ENCODE data around the gene PODXL2. TPM values are rescaled to one million over a fixed set of nuclear protein-coding genes. Genes with fewer than 3 reads are reported as not detected.

The PODXL2 gene
- total RNA-seq, 8 experiments from 2014 or later, result 11.9 to 136 (median 108) TPM

GRCh38 chr3:127716384-127716783 is 87.4 kb downstream of the PODXL2 start:
- Histone ChIP-seq H3K4me1 (replicated peaks in 1 of 2) (peaks cover 46 to 53% of the 10 kb centered on the region in 2 donors), H3K4me3 (no peak overlapping the region), H3K27ac (no peak overlapping the region)
- in situ Hi-C loops (cut with MboI; ENCODE audit: low pct_unique_long_range_greater_than_20kb in 2 of 9, low sequenced_read_pairs in 9 of 9, unreplicated experiment in 9 of 9), result no loop called here
- ATAC-seq (replicated peaks in 6 of 8), result peak in 5 of 8 experiments; percentile 47 to 72 (median 66)
- WGBS, 10 experiments, result 67 to 100% (median 87%) methylated on average over 2 to 5 of the region's 6 CpGs; no CpG with 5 or more reads in 2 of the 10 experiments

GRCh38 chr3:127717357-127718244 is 88.6 kb downstream of the PODXL2 start:
- peak in 6 of 8 experiments; percentile 17 to 62 (median 36) for ATAC-seq (replicated peaks in 6 of 8)
- H3K27ac ChIP-seq, result no peak overlapping the region
- in situ Hi-C loops (cut with MboI; ENCODE audit: low pct_unique_long_range_greater_than_20kb in 2 of 9, low sequenced_read_pairs in 9 of 9, unreplicated experiment in 9 of 9), result no loop called here
- peaks cover 49 to 59% of the 10 kb centered on the region in 2 donors for H3K4me1 ChIP-seq (replicated peaks in 1 of 2)
- 62 to 100% (median 80%) methylated on average over 1 to 6 of the region's 14 CpGs; no CpG with 5 or more reads in 3 of the 10 experiments for WGBS, 10 experiments
- H3K4me3 ChIP-seq, result no peak overlapping the region

DNA sequence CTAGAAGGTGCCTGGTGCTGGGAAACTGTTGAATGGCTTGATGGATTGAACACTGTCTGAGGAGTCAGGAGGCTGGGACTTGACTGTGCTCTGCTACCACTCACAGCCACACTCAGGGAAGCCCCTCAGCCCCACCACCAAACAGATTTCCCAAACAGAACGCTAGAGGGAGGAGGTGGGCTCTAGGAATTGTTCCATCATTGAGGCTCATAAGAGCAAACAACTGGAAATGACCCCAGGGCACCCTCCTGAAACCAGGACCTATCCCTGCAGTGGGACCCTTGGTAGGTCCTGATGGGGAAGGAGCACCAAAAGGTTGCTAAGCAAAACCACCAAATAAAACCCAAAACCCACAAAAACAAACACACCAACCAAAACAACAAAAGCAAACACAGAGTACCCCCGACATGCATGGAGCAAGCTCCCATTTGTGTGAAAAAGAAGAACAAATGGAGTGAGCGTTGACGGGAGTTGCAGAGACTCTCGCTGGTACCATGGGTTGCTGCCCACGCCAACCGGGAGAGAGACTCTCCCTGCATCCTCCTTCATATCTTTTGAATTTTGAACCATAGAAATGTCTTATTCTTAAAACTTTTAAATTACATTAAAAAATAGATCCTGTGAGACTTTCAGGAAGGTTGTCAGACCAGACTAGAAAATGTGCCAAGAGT is 89.4 kb downstream of the PODXL2 start:
- H3K27ac ChIP-seq, result no peak overlapping the region

DNA sequence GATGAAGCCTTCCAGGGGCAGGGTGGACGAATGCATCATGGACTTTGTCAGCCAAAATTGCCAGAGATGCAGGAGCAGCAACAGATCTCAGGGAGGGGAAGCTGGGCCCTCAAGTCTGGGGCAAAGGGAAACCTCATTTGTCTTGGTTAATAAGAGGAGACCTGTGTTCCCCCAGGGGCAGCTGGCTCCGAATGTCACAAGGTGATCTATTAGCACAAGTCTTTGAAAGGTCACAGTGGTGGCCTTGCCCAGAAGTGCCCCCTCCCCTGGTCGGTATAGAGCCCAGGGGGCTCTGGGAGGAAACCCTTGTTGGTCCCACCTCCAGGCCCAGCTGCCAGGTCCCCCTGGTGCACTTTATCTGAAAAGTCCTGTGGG is 89.9 kb downstream of the PODXL2 start:
- peaks cover 55 to 67% of the 10 kb centered on the region in 2 donors for H3K4me1 ChIP-seq (replicated peaks in 1 of 2)
- no peak overlapping the region for H3K4me3 ChIP-seq
- in situ Hi-C loops (cut with MboI; ENCODE audit: low pct_unique_long_range_greater_than_20kb in 2 of 9, low sequenced_read_pairs in 9 of 9, unreplicated experiment in 9 of 9), result no loop called here
- H3K27ac ChIP-seq, result no peak overlapping the region
- WGBS, 10 experiments, result 29 to 100% (median 57%) methylated on average over 1 to 2 of the region's 3 CpGs; no CpG with 5 or more reads in 7 of the 10 experiments
- no peak for ATAC-seq (replicated peaks in 6 of 8)

More for the DNA sequence above, 89.4 kb downstream of the PODXL2 start:
- 20 to 100% (median 83%) methylated on average over 2 to 6 of the region's 7 CpGs; no CpG with 5 or more reads in 2 of the 10 experiments for WGBS, 10 experiments
- H3K4me1 ChIP-seq (replicated peaks in 1 of 2), result peaks cover 56 to 67% of the 10 kb centered on the region in 2 donors
- in situ Hi-C loops (cut with MboI; ENCODE audit: low pct_unique_long_range_greater_than_20kb in 2 of 9, low sequenced_read_pairs in 9 of 9, unreplicated experiment in 9 of 9), result no loop called here
- H3K4me3 ChIP-seq, result no peak overlapping the region
- no peak for ATAC-seq (replicated peaks in 6 of 8)

DNA sequence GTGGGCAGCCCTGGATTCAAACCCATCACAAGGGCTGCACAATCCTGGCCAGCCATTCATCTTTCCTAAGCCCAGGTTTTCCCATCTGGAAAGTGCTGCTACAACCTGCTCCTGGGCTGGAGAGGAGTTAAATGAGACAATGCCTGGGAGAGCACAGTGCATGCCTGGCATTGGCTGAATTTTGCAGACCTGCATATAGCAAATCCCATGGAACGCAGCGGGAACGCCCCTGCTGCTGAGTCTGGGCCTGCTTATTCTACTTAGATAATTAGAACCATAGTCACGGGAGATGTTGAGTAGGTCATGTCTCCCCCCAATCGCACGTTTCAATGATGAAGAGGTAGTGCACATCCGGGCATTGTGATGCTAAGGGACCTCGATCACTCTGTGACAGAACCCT is 90.4 kb downstream of the PODXL2 start:
- 72 to 91% (median 89%) methylated on average over 2 to 6 of the region's 8 CpGs; no CpG with 5 or more reads in 5 of the 10 experiments for WGBS, 10 experiments
- peak in 1 of 8 experiments; percentile 55 for ATAC-seq (replicated peaks in 6 of 8)
- no peak overlapping the region for H3K4me3 ChIP-seq
- no peak overlapping the region for H3K27ac ChIP-seq
- peaks cover 50 to 63% of the 10 kb centered on the region in 2 donors for H3K4me1 ChIP-seq (replicated peaks in 1 of 2)
- in situ Hi-C loops (cut with MboI; ENCODE audit: low pct_unique_long_range_greater_than_20kb in 2 of 9, low sequenced_read_pairs in 9 of 9, unreplicated experiment in 9 of 9), result no loop called here

GRCh38 chr3:127720161-127720823 is 91.3 kb downstream of the PODXL2 start:
- in situ Hi-C loops (cut with MboI; ENCODE audit: low pct_unique_long_range_greater_than_20kb in 2 of 9, low sequenced_read_pairs in 9 of 9, unreplicated experiment in 9 of 9), result no loop called here
- H3K27ac ChIP-seq, result no peak overlapping the region
- H3K4me1 ChIP-seq (replicated peaks in 1 of 2), result peaks cover 47 to 56% of the 10 kb centered on the region in 2 donors
- no peak overlapping the region for H3K4me3 ChIP-seq
- 43 to 100% (median 91%) methylated on average over 1 to 13 of the region's 15 CpGs; no CpG with 5 or more reads in 3 of the 10 experiments for WGBS, 10 experiments
- no peak for ATAC-seq (replicated peaks in 6 of 8)

GRCh38 chr3:127720985-127721935 is 92.3 kb downstream of the PODXL2 start:
- H3K4me1 ChIP-seq (replicated peaks in 1 of 2), result peaks cover 40 to 53% of the 10 kb centered on the region in 2 donors
- 74 to 94% (median 87%) methylated on average over 2 to 15 of the region's 17 CpGs for WGBS, 10 experiments
- in situ Hi-C loops (cut with MboI; ENCODE audit: low pct_unique_long_range_greater_than_20kb in 2 of 9, low sequenced_read_pairs in 9 of 9, unreplicated experiment in 9 of 9), result no loop called here
- H3K27ac ChIP-seq, result no peak overlapping the region
- H3K4me3 ChIP-seq, result no peak overlapping the region
- ATAC-seq (replicated peaks in 6 of 8), result no peak

GRCh38 chr3:127722091-127722784 is 93.3 kb downstream of the PODXL2 start:
- peaks cover 30 to 43% of the 10 kb centered on the region in 2 donors for H3K4me1 ChIP-seq (replicated peaks in 1 of 2)
- 0 to 80% (median 60%) methylated on average over 1 to 9 of the region's 13 CpGs; no CpG with 5 or more reads in 1 of the 10 experiments for WGBS, 10 experiments
- no peak overlapping the region for H3K27ac ChIP-seq
- in situ Hi-C loops (cut with MboI; ENCODE audit: low pct_unique_long_range_greater_than_20kb in 2 of 9, low sequenced_read_pairs in 9 of 9, unreplicated experiment in 9 of 9), result no loop called here
- H3K4me3 ChIP-seq, result no peak overlapping the region
- ATAC-seq (replicated peaks in 6 of 8), result peak in 3 of 8 experiments; percentile 24 to 32 (median 28)

Other genes starting within 250 kb of the PODXL2 start
- gene TPRA1, start 38.5 kb upstream of the PODXL2 start, total RNA-seq, result 10 to 100 TPM; 16.2 to 59.1 (median 25.3) TPM
- 10 to 100 TPM in 6 of 8 experiments, 1 to 10 TPM in 2; 6.4 to 94.6 (median 15.9) TPM for gene MCM2, start 30.8 kb upstream of the PODXL2 start, total RNA-seq
- gene ABTB1, start 43.8 kb downstream of the PODXL2 start, total RNA-seq, result 10 to 100 TPM in 2 of 8 experiments, 1 to 10 TPM in 4, under 1 TPM in 2; 0.60 to 61.4 (median 3.0) TPM
- 10 to 100 TPM in 3 of 8 experiments, 1 to 10 TPM in 3, under 1 TPM in 2; 0.43 to 69.2 (median 4.5) TPM for gene MGLL, start 193.3 kb downstream of the PODXL2 start, total RNA-seq

All from motor neuron (in vitro differentiated cells).